K562 (cell line): ENCODE results near the gene PGF. TPM values are rescaled to one million over a fixed set of nuclear protein-coding genes. Genes with fewer than 3 reads are reported as not detected.

Experiments used
- DMBX1 ChIP-seq: fragments of 250-450 bp; sonication (Bioruptor Pico); IDR thresholded peaks from 2 replicates; pipeline ENCODE4 v1.8.0; 2022; ENCODE audit warnings: inconsistent platforms, mild to moderate bottlenecking, moderate library complexity, borderline replicate concordance
- HDAC6 ChIP-seq: IDR thresholded peaks from 2 replicates; pipeline ENCODE4 v1.6.1; 2012; ENCODE audit warnings: low read depth, mild to moderate bottlenecking, control low read depth, inconsistent platforms, low read length, moderate library complexity
- HMGXB4 ChIP-seq: sonication (generic); formaldehyde crosslinking; IDR thresholded peaks from 2 replicates; pipeline ENCODE4 v1.8.1; 2023; ENCODE audit warnings: mild to moderate bottlenecking, missing genetic modification reagents
- MGA ChIP-seq: fragments of 450-650 bp; IDR thresholded peaks from 2 replicates; pipeline ENCODE4 v1.6.1; 2016; ENCODE audit warnings: mild to moderate bottlenecking, moderate library complexity
- SMARCE1 ChIP-seq: fragments of 450-650 bp; IDR thresholded peaks from 2 replicates; pipeline ENCODE4 v1.7.1; 2016; ENCODE audit warnings: mild to moderate bottlenecking
- XRCC5 ChIP-seq: fragments of 200-400 bp; formaldehyde crosslinking; IDR thresholded peaks from 2 replicates; pipeline ENCODE4 v1.6.1; 2017; ENCODE audit warnings: low read depth, mild to moderate bottlenecking, low read length
- ZNF232 ChIP-seq: sonication (generic); formaldehyde crosslinking; IDR thresholded peaks from 2 replicates; pipeline ENCODE4 v1.8.0; 2022; ENCODE audit warnings: mild to moderate bottlenecking, missing genetic modification reagents
- ZNF609 ChIP-seq: sonication (generic); formaldehyde crosslinking; IDR thresholded peaks from 2 replicates; pipeline ENCODE4 v1.8.1; 2023; ENCODE audit warnings: missing genetic modification reagents, mild to moderate bottlenecking, borderline replicate concordance
- polyA plus RNA-seq, 8 experiments: library from polyadenylated mRNA; depleted of rRNA in 4 of 8; stranded (reverse) in 5 of 8; unstranded in 3 of 8; fragments of >200 nt; fragmentation: Nextera tagmentation in 2 of 8; fragmentation: Illumina TruSeq in 1 of 8; extraction: Ambion mirVana in 2 of 8; extraction: Trizol in 1 of 8; gene quantifications; 2 replicates each; pipeline versions ENCODE4 v1.2.1 to v1.2.3, GENCODE V29; 2011 to 2014; ENCODE audit warnings: inconsistent platforms in 1 of 8, missing spikeins in 1 of 8
- total RNA-seq, 7 experiments: library from RNA; depleted of rRNA in 6 of 7; stranded (reverse); fragments of >200 nt in 6 of 7; fragmentation: Illumina TruSeq in 2 of 7; extraction: Trizol in 2 of 7; gene quantifications; 2 replicates each; pipeline versions ENCODE4 v1.2.1 to v1.2.3, GENCODE V29; 2011 to 2021; ENCODE audit warnings: low replicate concordance in 1 of 7

The PGF gene
- total and polyA plus RNA-seq, 9 of the 15 experiments (the other 6 are each of a cell fraction or from before 2014, with no cell fraction given), result 0.04 to 0.44 (median 0.18) TPM

DNA sequence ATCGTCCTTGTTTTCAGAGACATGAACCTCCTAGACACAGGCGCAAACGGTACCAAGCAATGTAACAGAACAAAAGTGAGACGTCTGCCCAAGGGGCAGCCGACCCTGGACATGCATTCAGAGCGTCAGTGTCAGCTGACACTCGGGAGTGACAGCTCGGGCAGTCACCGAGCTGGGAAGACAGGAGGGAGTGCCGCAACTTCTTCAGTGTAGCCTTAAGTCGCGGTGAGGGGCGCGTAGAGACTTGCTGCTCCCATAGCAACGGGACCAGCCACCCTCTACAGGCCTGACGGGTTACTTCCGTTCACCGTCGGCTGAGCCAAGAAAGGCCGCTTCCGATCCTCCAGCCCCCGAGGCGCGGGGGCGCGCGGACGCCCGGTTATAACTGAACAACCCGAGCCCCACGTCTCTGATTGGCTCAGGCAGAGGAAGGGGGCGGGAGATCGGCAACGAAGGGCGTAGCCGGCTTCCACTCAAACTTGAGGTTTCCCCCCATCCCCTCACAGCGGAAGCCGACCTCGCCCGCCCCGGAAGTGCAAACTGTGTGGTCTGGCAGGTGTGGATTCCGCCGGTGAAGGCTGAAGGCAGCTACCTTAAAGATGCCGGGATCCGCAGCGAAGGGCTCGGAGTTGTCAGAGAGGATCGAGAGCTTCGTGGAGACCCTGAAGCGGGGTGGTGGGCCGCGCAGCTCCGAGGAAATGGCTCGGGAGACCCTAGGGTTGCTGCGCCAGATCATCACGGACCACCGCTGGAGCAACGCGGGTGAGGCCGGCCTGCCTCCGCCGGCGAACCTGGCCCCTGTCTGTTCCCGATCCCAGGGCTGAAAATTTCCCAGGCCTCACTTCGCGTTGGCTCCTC is 47.2 kb upstream of the PGF start, which contains the start of gene EIF2B2 (continued):
- TF ChIP-seq MGA (no peak), HDAC6 (no peak), SMARCE1 (no peak), DMBX1 (CRISPR knock-in tag) (no peak), ZNF232 (CRISPR knock-in tag) (no peak), ZNF609 (CRISPR knock-in tag) (no peak), HMGXB4 (CRISPR knock-in tag) (no peak), XRCC5 (no peak)
